AG04450 (cell line): ENCODE data around the gene MS4A6A. TPM values are rescaled to one million over a fixed set of nuclear protein-coding genes. Genes with fewer than 3 reads are reported as not detected.
"Not testable (repeated sequence)": the region's sequence is repeated elsewhere in the genome, so short reads cannot be mapped to it uniquely, and the experiment has no call there.

Experiments used
- CTCF ChIA-PET: fragments of 300-600, 350-600 bp; formaldehyde crosslinking; extraction: SDS; loops from one replicate; lab custom pipeline; 2022; ENCODE audit warnings: antibody characterized with exemption, inconsistent platforms; lab: Charles Lee
- POLR2A ChIA-PET: fragments of 350-600 bp; formaldehyde crosslinking; extraction: SDS; loops from one replicate; lab custom pipeline; 2021; ENCODE audit warnings: antibody characterized with exemption, inconsistent platforms; lab: Yijun Ruan, JAX
- DNase-seq: peaks from one replicate; pipeline ENCODE4 v3.0.0-alpha.2; 2011; ENCODE audit warnings: low read depth, low spot score
- H3K27ac ChIP-seq: one replicate; pipeline ENCODE4 v1.5.1; 2012; ENCODE audit warnings: low read depth, low read length, control low read depth
- H3K27me3 ChIP-seq: one replicate; pipeline ENCODE4 v1.6.0; 2012; ENCODE audit warnings: low read length; ENCODE audit not compliant: control insufficient read depth, insufficient read depth
- H3K4me3 ChIP-seq: 2 replicates; pipeline ENCODE4 v1.5.1; 2011; ENCODE audit warnings: mild to moderate bottlenecking, low read depth, low read length, control low read depth
- H3K9me3 ChIP-seq: 2 replicates; pipeline ENCODE4 v1.5.1; 2012; ENCODE audit warnings: low read length; ENCODE audit not compliant: control insufficient read depth, insufficient read depth
- polyA plus RNA-seq: library from polyadenylated mRNA; depleted of rRNA; stranded (reverse); fragments of >200 nt; gene quantifications from 2 replicates; pipeline ENCODE4 v1.2.3, GENCODE V29; 2011
- TF ChIP-seq, protein P1 (sequence below): IDR thresholded peaks from 2 replicates; pipeline ENCODE4 v1.5.1; 2011; ENCODE audit warnings: low read depth, low read length, control low read depth, inconsistent platforms

The MS4A6A gene
- polyA plus RNA-seq, 1 experiment = not detected

GRCh38 chr11:60131912-60132311 lies 51.0 kb downstream of the MS4A6A start:
- no peak for DNase-seq
- H3K4me3 ChIP-seq = no peak overlapping the region
- CTCF ChIA-PET = no interaction called here
- TF ChIP-seq, protein P1, sequence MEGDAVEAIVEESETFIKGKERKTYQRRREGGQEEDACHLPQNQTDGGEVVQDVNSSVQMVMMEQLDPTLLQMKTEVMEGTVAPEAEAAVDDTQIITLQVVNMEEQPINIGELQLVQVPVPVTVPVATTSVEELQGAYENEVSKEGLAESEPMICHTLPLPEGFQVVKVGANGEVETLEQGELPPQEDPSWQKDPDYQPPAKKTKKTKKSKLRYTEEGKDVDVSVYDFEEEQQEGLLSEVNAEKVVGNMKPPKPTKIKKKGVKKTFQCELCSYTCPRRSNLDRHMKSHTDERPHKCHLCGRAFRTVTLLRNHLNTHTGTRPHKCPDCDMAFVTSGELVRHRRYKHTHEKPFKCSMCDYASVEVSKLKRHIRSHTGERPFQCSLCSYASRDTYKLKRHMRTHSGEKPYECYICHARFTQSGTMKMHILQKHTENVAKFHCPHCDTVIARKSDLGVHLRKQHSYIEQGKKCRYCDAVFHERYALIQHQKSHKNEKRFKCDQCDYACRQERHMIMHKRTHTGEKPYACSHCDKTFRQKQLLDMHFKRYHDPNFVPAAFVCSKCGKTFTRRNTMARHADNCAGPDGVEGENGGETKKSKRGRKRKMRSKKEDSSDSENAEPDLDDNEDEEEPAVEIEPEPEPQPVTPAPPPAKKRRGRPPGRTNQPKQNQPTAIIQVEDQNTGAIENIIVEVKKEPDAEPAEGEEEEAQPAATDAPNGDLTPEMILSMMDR = no peak
- H3K27ac ChIP-seq = no peak overlapping the region
- no peaks in the 10 kb centered on the region for H3K27me3 ChIP-seq
- POLR2A ChIA-PET = no interaction called here
- peaks cover 13% of the 10 kb centered on the region; the same call in 1 of the 2 replicates for H3K9me3 ChIP-seq

GRCh38 chr11:60130496-60130895 lies 52.4 kb downstream of the MS4A6A start:
- TF ChIP-seq, protein P1 = no peak
- ChIA-PET CTCF (no interaction called here), POLR2A (no interaction called here)
- Histone ChIP-seq H3K9me3 (peaks cover 4% of the 10 kb centered on the region; the same call in 1 of the 2 replicates), H3K27me3 (no peaks in the 10 kb centered on the region), H3K27ac (no peak overlapping the region), H3K4me3 (no peak overlapping the region)
- DNase-seq = no peak

DNA sequence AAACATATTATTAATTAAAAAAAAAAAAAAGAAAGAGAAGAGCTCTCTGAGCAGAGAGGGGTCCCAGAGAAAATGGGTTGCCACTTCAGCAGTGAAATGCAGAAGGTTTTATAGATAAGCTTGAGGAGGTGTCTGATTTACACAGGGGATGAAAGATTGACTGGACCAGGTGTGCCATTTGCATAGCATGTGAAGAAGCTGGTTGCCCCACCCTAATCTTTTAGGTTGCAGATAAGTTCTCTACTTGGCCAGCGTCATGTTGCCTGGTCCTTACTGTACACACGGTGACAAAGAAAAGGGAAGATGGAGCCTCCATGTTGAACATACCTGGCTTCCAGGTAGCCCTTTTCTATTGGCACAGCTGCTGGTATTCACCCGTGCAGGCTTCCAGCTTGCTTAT lies 53.0 kb downstream of the MS4A6A start:
- TF ChIP-seq, protein P1 = no peak
- CTCF ChIA-PET = no interaction called here
- DNase-seq = no peak
- Histone ChIP-seq H3K27me3 (no peaks in the 10 kb centered on the region), H3K27ac (no peak overlapping the region), H3K4me3 (no peak overlapping the region), H3K9me3 (peaks cover 10% of the 10 kb centered on the region; the same call in 1 of the 2 replicates)
- POLR2A ChIA-PET = no interaction called here

- H3K9me3 ChIP-seq, H3K27ac ChIP-seq, CTCF ChIA-PET, DNase-seq, H3K4me3 ChIP-seq, H3K27me3 ChIP-seq, POLR2A ChIA-PET: not testable (repeated sequence)
These were observed 54.0 kb downstream of the MS4A6A start for GRCh38 chr11:60128866-60129265.

GRCh38 chr11:60128376-60128775 lies 54.5 kb downstream of the MS4A6A start:
- ChIA-PET POLR2A (no interaction called here), CTCF (no interaction called here)
- Histone ChIP-seq H3K27me3 (no peaks in the 10 kb centered on the region), H3K27ac (no peak overlapping the region), H3K4me3 (no peak overlapping the region), H3K9me3 (peaks cover 9% of the 10 kb centered on the region; the same call in 1 of the 2 replicates)
- no peak for DNase-seq
- TF ChIP-seq, protein P1 = no peak
